SK-N-SH treated with all-trans-retinoic acid at 6 μM for 48 hours (cell line): ENCODE measurements around the gene DCD.
"Not testable (repeated sequence)": the region's sequence is repeated elsewhere in the genome, so short reads cannot be mapped to it uniquely, and the experiment has no call there.

ENCODE experiments used
- ARNTL ChIP-seq: fragments of 450-650 bp; formaldehyde crosslinking; IDR thresholded peaks from 2 replicates; pipeline ENCODE4 v1.5.0; 2020; ENCODE audit warnings: low read depth, mild to moderate bottlenecking, moderate library complexity, borderline replicate concordance
- CREB5 ChIP-seq: fragments of 250-450 bp; sonication (Bioruptor Pico); IDR thresholded peaks from 2 replicates; pipeline ENCODE4 v1.5.1; 2020; ENCODE audit warnings: low read depth, mild to moderate bottlenecking, moderate library complexity
- GLIS3 ChIP-seq: fragments of 250-450 bp; sonication (Bioruptor Pico); IDR thresholded peaks from 2 replicates; pipeline ENCODE4 v1.5.0; 2020; ENCODE audit warnings: mild to moderate bottlenecking, moderate library complexity
- OSR1 ChIP-seq: fragments of 250-450 bp; sonication (Bioruptor Pico); IDR thresholded peaks from 2 replicates; pipeline ENCODE4 v1.8.0; 2022; ENCODE audit warnings: moderate library complexity, mild to moderate bottlenecking, inconsistent platforms
- PATZ1 ChIP-seq: fragments of 250-450 bp; sonication (Bioruptor Pico); IDR thresholded peaks from 2 replicates; pipeline ENCODE4 v1.8.0; 2020; ENCODE audit warnings: mild to moderate bottlenecking, moderate library complexity, borderline replicate concordance
- POU6F1 ChIP-seq: fragments of 250-450 bp; sonication (Bioruptor Pico); IDR thresholded peaks from 2 replicates; pipeline ENCODE4 v1.8.0; 2021; ENCODE audit warnings: low read depth, mild to moderate bottlenecking, moderate library complexity, borderline replicate concordance
- TCF4 ChIP-seq: fragments of 250-450 bp; sonication (Bioruptor Pico); IDR thresholded peaks from 2 replicates; pipeline ENCODE4 v1.8.0; 2021; ENCODE audit warnings: mild to moderate bottlenecking, moderate library complexity, borderline replicate concordance
- ZC3H10 ChIP-seq: fragments of 250-450 bp; sonication (Bioruptor Pico); IDR thresholded peaks from 2 replicates; pipeline ENCODE4 v1.5.1; 2021; ENCODE audit warnings: mild to moderate bottlenecking, moderate library complexity
- ZFP30 ChIP-seq: fragments of 450-650 bp; formaldehyde crosslinking; IDR thresholded peaks from 2 replicates; pipeline ENCODE4 v1.5.0; 2022; ENCODE audit warnings: mild to moderate bottlenecking, moderate library complexity
- ZNF565 ChIP-seq: fragments of 450-650 bp; formaldehyde crosslinking; conservative IDR thresholded peaks from 2 replicates; pipeline ENCODE4 v1.5.0; 2020; ENCODE audit warnings: low read depth, mild to moderate bottlenecking, moderate library complexity
- ZNF8 ChIP-seq: fragments of 450-650 bp; formaldehyde crosslinking; IDR thresholded peaks from 2 replicates; pipeline ENCODE4 v1.5.0; 2020; ENCODE audit warnings: mild to moderate bottlenecking, moderate library complexity

GRCh38 chr12:54639112-54639511, 9.1 kb downstream of the DCD start:
- not testable (repeated sequence) for TF ChIP-seq ARNTL (CRISPR knock-in tag); GLIS3 (CRISPR knock-in tag); PATZ1; POU6F1; ZNF8 (CRISPR knock-in tag); ZFP30 (CRISPR knock-in tag); CREB5 (CRISPR knock-in tag); ZC3H10 (CRISPR knock-in tag); ZNF565; OSR1 (CRISPR knock-in tag); TCF4
